GM12878 (cell line): ENCODE results near the gene MAP3K6.

Experiments used
- CHD2 ChIP-seq: IDR thresholded peaks from 2 replicates; pipeline ENCODE4 v1.6.1; 2011; ENCODE audit warnings: low read depth, low read length, improper control_type of control experiment, borderline replicate concordance
- CTCF ChIP-seq, 3 experiments: IDR thresholded peaks in 2 of 3; conservative IDR thresholded peaks in 1 of 3; 2 replicates each; pipeline ENCODE4 v1.5.1; 2011; ENCODE audit warnings: low read depth in 3 of 3, low read length in 3 of 3, mild to moderate bottlenecking in 3 of 3, control low read depth in 2 of 3, moderate library complexity in 2 of 3, inconsistent platforms in 1 of 3, mixed read lengths in 1 of 3; ENCODE audit not compliant: control insufficient read depth in 2 of 3, insufficient read depth in 1 of 3; ENCODE audit errors: extremely low read depth in 1 of 3
- EED ChIP-seq: sonication (generic); IDR thresholded peaks from 2 replicates; pipeline ENCODE4 v1.6.1; 2016; ENCODE audit warnings: antibody characterized with exemption, low read depth
- EZH2 ChIP-seq: IDR thresholded peaks from 2 replicates; pipeline ENCODE4 v1.6.1; 2012; ENCODE audit warnings: low read depth, mild to moderate bottlenecking, control low read depth, inconsistent platforms, low read length, borderline replicate concordance; ENCODE audit not compliant: control insufficient read depth
- GABPA ChIP-seq: IDR thresholded peaks from 2 replicates; pipeline ENCODE4 v1.6.1; 2014; ENCODE audit warnings: antibody characterized with exemption, low read depth, mild to moderate bottlenecking, inconsistent platforms
- JUND ChIP-seq: IDR thresholded peaks from 2 replicates; pipeline ENCODE4 v1.6.1; 2012; ENCODE audit warnings: low read depth, mild to moderate bottlenecking, low read length, improper control_type of control experiment, moderate library complexity
- MAX ChIP-seq: IDR thresholded peaks from 2 replicates; pipeline ENCODE4 v1.6.1; 2012; ENCODE audit warnings: low read depth, low read length, improper control_type of control experiment
- MXI1 ChIP-seq: fragments of 150-350 bp; IDR thresholded peaks from 2 replicates; pipeline ENCODE4 v1.6.1; 2011; ENCODE audit warnings: low read depth, mild to moderate bottlenecking, inconsistent platforms, low read length, improper control_type of control experiment
- PKNOX1 ChIP-seq: fragments of 450-650 bp; IDR thresholded peaks from 2 replicates; pipeline ENCODE4 v1.6.1; 2016; ENCODE audit warnings: mild to moderate bottlenecking
- POLR2AphosphoS5 ChIP-seq: IDR thresholded peaks from 2 replicates; pipeline ENCODE4 v1.6.1; 2011; ENCODE audit warnings: mild to moderate bottlenecking, low read length, inconsistent platforms
- RAD21 ChIP-seq: IDR thresholded peaks from 2 replicates; pipeline ENCODE4 v1.6.1; 2011; ENCODE audit warnings: mild to moderate bottlenecking, low read depth, low read length, moderate library complexity; ENCODE audit not compliant: insufficient read depth
- RCOR1 ChIP-seq: conservative IDR thresholded peaks from 2 replicates; pipeline ENCODE4 v1.6.1; 2012; ENCODE audit warnings: low read depth, low read length, improper control_type of control experiment
- REST ChIP-seq: IDR thresholded peaks from 2 replicates; pipeline ENCODE4 v1.6.1; 2012; ENCODE audit warnings: mild to moderate bottlenecking, low read depth, low read length
- SMAD1 ChIP-seq: fragments of 450-650 bp; IDR thresholded peaks from 2 replicates; pipeline ENCODE4 v1.6.1; 2018; ENCODE audit warnings: mild to moderate bottlenecking, low read depth; ENCODE audit not compliant: partially characterized antibody

- no peak for TF ChIP-seq CTCF (IDR thresholded peaks at IDR 0.05 in 2 of 3, conservative IDR thresholded peaks at IDR 0.05 in 1 of 3; ENCODE audit: control insufficient read depth in 2 of 3, extremely low read depth in 1 of 3, insufficient read depth in 1 of 3, low read depth in 3 of 3, low read length in 3 of 3)
- no peak for TF ChIP-seq RCOR1
- TF ChIP-seq SMAD1: no peak
- no peak for TF ChIP-seq MAX
- TF ChIP-seq GABPA: no peak
- TF ChIP-seq PKNOX1: no peak
- no peak for TF ChIP-seq RAD21
- no peak for TF ChIP-seq EED
- TF ChIP-seq POLR2AphosphoS5: no peak
- TF ChIP-seq REST: no peak
- no peak for TF ChIP-seq EZH2
- no peak for TF ChIP-seq JUND
- TF ChIP-seq CHD2: no peak
- no peak for TF ChIP-seq MXI1
Measured at GRCh38 chr1:27327964-27328363, 38.8 kb downstream of the MAP3K6 start.
